Calu3 (cell line): ENCODE data around the gene HAUS3. TPM values are rescaled to one million over a fixed set of nuclear protein-coding genes. Genes with fewer than 3 reads are reported as not detected.

Experiments
- BruUV-seq: library from RNA; stranded (reverse); fragments of 400-500 nt; replicated peaks from 2 replicates; lab custom pipeline; 2021; lab: Mats Ljungman, UMichigan
- CTCF ChIA-PET: fragments of 300-600 bp; sonication (Branson Sonifier 250); formaldehyde crosslinking; loops from one replicate; lab custom pipeline; 2022; ENCODE audit warnings: antibody characterized with exemption; lab: Charles Lee
- DNase-seq: peaks from one replicate; pipeline ENCODE4 v3.0.0; 2022
- H3K27ac Mint-ChIP-seq: one replicate; pipeline ENCODE4 v1.8.0; 2022; ENCODE audit warnings: mixed read lengths; ENCODE audit not compliant: unreplicated experiment
- H3K27me3 Mint-ChIP-seq: one replicate; pipeline ENCODE4 v1.8.0; 2022; ENCODE audit warnings: mixed read lengths; ENCODE audit not compliant: unreplicated experiment
- H3K36me3 Mint-ChIP-seq: one replicate; pipeline ENCODE4 v1.8.0; 2022; ENCODE audit warnings: mild to moderate bottlenecking, moderate library complexity, mixed read lengths; ENCODE audit not compliant: insufficient read depth, unreplicated experiment
- H3K4me1 Mint-ChIP-seq: one replicate; pipeline ENCODE4 v1.8.0; 2022; ENCODE audit warnings: mild to moderate bottlenecking, low read depth, mixed read lengths; ENCODE audit not compliant: unreplicated experiment
- H3K4me3 Mint-ChIP-seq: one replicate; pipeline ENCODE4 v1.8.0; 2022; ENCODE audit warnings: mild to moderate bottlenecking, low read depth, moderate library complexity, mixed read lengths; ENCODE audit not compliant: unreplicated experiment
- H3K9me3 Mint-ChIP-seq: one replicate; pipeline ENCODE4 v1.8.0; 2022; ENCODE audit warnings: low read depth, mixed read lengths; ENCODE audit not compliant: unreplicated experiment
- CTCF ChIP-seq: fragments of 200-600 bp; IDR thresholded peaks from one replicate; pipeline ENCODE4 v1.8.0; 2022; ENCODE audit warnings: antibody characterized with exemption; ENCODE audit not compliant: unreplicated experiment
- intact Hi-C: fragments of 100-400 bp; cut with micrococcal nuclease; formaldehyde crosslinking; loops from one replicate; pipeline ENCODE4 v1.10.0; 2022; ENCODE audit not compliant: unreplicated experiment
- total RNA-seq: library from RNA; stranded (reverse); gene quantifications from 2 replicates; pipeline ENCODE4 v1.2.3, GENCODE V29; 2022

Gene HAUS3
- total RNA-seq, 1 experiment from 2014 or later: 13.4 TPM

GRCh38 chr4:2250357-2251072 lies 8.6 kb upstream of the HAUS3 start:
- no peaks in the 10 kb centered on the region for H3K27me3 Mint-ChIP-seq
- H3K9me3 Mint-ChIP-seq: no peaks in the 10 kb centered on the region
- no TSS peak for BruUV-seq
- intact Hi-C loops: no loop called here
- no peak for DNase-seq
- TF ChIP-seq CTCF: no peak
- CTCF ChIA-PET: interaction anchor here (0.6 kb wide), 1 partner anchor 768 kb away, joined by 3 read pairs; no protein-coding TSS in a partner anchor
- H3K27ac Mint-ChIP-seq: no peak overlapping the region
- H3K4me3 Mint-ChIP-seq: no peak overlapping the region
- H3K4me1 Mint-ChIP-seq: no peaks in the 10 kb centered on the region
- H3K36me3 Mint-ChIP-seq: peaks cover 7% of the 10 kb centered on the region

GRCh38 chr4:2249526-2250356 lies 7.8 kb upstream of the HAUS3 start:
- H3K27ac Mint-ChIP-seq: no peak overlapping the region
- BruUV-seq: no TSS peak
- no peaks in the 10 kb centered on the region for H3K9me3 Mint-ChIP-seq
- no peak for TF ChIP-seq CTCF
- intact Hi-C loops: no loop called here
- H3K27me3 Mint-ChIP-seq: no peaks in the 10 kb centered on the region
- CTCF ChIA-PET: no interaction called here
- no peak for DNase-seq
- H3K4me3 Mint-ChIP-seq: no peak overlapping the region
- no peaks in the 10 kb centered on the region for H3K4me1 Mint-ChIP-seq
- peaks cover 7% of the 10 kb centered on the region for H3K36me3 Mint-ChIP-seq

- CTCF ChIA-PET: no interaction called here
- H3K4me3 Mint-ChIP-seq: no peak overlapping the region
- intact Hi-C loops: no loop called here
These were observed 6.9 kb upstream of the HAUS3 start for GRCh38 chr4:2248821-2249261.

More at GRCh38 chr4:2248821-2249261, 6.9 kb upstream of the HAUS3 start:
- peaks cover 4% of the 10 kb centered on the region for H3K4me1 Mint-ChIP-seq
- H3K9me3 Mint-ChIP-seq: no peaks in the 10 kb centered on the region
- peaks cover 7% of the 10 kb centered on the region for H3K36me3 Mint-ChIP-seq
- no TSS peak for BruUV-seq
- no peak for DNase-seq
- H3K27ac Mint-ChIP-seq: no peak overlapping the region
- H3K27me3 Mint-ChIP-seq: peaks cover 6% of the 10 kb centered on the region
- TF ChIP-seq CTCF: no peak
